ENCODE data around the gene CCT5.

Gene CCT5

GRCh38 chr5:10222326-10222725, 27.8 kb upstream of the CCT5 start:
- Mint-ChIP-seq H3K27ac (no peak overlapping the region), H3K4me1 (no peaks in the 10 kb centered on the region)
- no peak for TF ChIP-seq CTCF (IDR thresholded peaks at IDR 0.05; ENCODE audit: unreplicated experiment in 3 of 3)

GRCh38 chr5:10227379-10227778, 22.7 kb upstream of the CCT5 start:
- peaks cover 5% of the 10 kb centered on the region for H3K27me3 Mint-ChIP-seq (ENCODE audit: low read depth)
- H3K36me3 Mint-ChIP-seq (ENCODE audit: low read depth), result peaks cover 46% of the 10 kb centered on the region
- TF ChIP-seq CTCF (IDR thresholded peaks at IDR 0.05; ENCODE audit: unreplicated experiment in 3 of 3), result no peak
- H3K4me1 Mint-ChIP-seq, result no peaks in the 10 kb centered on the region
- H3K4me3 Mint-ChIP-seq, result no peak overlapping the region
- H3K27ac Mint-ChIP-seq, result no peak overlapping the region
- peaks cover 11% of the 10 kb centered on the region for H3K9me3 Mint-ChIP-seq

More at GRCh38 chr5:10222326-10222725, 27.8 kb upstream of the CCT5 start:
- peaks cover 46% of the 10 kb centered on the region for H3K36me3 Mint-ChIP-seq (ENCODE audit: low read depth)
- H3K27me3 Mint-ChIP-seq (ENCODE audit: low read depth), result no peaks in the 10 kb centered on the region
- H3K4me3 Mint-ChIP-seq, result no peak overlapping the region
- peaks cover 11% of the 10 kb centered on the region for H3K9me3 Mint-ChIP-seq

GRCh38 chr5:10228288-10228687, 21.8 kb upstream of the CCT5 start:
- no peak overlapping the region for H3K4me3 Mint-ChIP-seq
- H3K9me3 Mint-ChIP-seq, result peaks cover 11% of the 10 kb centered on the region
- H3K4me1 Mint-ChIP-seq, result no peaks in the 10 kb centered on the region
- TF ChIP-seq CTCF (IDR thresholded peaks at IDR 0.05; ENCODE audit: unreplicated experiment in 3 of 3), result no peak
- H3K27me3 Mint-ChIP-seq (ENCODE audit: low read depth), result peaks cover 5% of the 10 kb centered on the region
- peaks cover 42% of the 10 kb centered on the region for H3K36me3 Mint-ChIP-seq (ENCODE audit: low read depth)
- H3K27ac Mint-ChIP-seq, result no peak overlapping the region

- Mint-ChIP-seq H3K4me3 (no peak overlapping the region), H3K9me3 (peaks cover 11% of the 10 kb centered on the region), H3K27me3 (ENCODE audit: low read depth) (peaks cover 5% of the 10 kb centered on the region), H3K27ac (no peak overlapping the region), H3K4me1 (no peaks in the 10 kb centered on the region), H3K36me3 (ENCODE audit: low read depth) (peaks cover 35% of the 10 kb centered on the region)
- no peak for TF ChIP-seq CTCF (IDR thresholded peaks at IDR 0.05; ENCODE audit: unreplicated experiment in 3 of 3)
These were observed 20.6 kb upstream of the CCT5 start for GRCh38 chr5:10229306-10230048.

GRCh38 chr5:10232386-10232785, 17.7 kb upstream of the CCT5 start:
- H3K27ac Mint-ChIP-seq, result no peak overlapping the region
- H3K4me3 Mint-ChIP-seq, result no peak overlapping the region
- no peaks in the 10 kb centered on the region for H3K9me3 Mint-ChIP-seq
- TF ChIP-seq CTCF (IDR thresholded peaks at IDR 0.05; ENCODE audit: unreplicated experiment in 3 of 3), result no peak
- H3K36me3 Mint-ChIP-seq (ENCODE audit: low read depth), result peaks cover 28% of the 10 kb centered on the region
- H3K4me1 Mint-ChIP-seq, result no peaks in the 10 kb centered on the region
- H3K27me3 Mint-ChIP-seq (ENCODE audit: low read depth), result peaks cover 5% of the 10 kb centered on the region

- H3K27me3 Mint-ChIP-seq (ENCODE audit: low read depth), result peaks cover 5% of the 10 kb centered on the region
- H3K36me3 Mint-ChIP-seq (ENCODE audit: low read depth), result peaks cover 30% of the 10 kb centered on the region
- no peaks in the 10 kb centered on the region for H3K4me1 Mint-ChIP-seq
- no peak overlapping the region for H3K27ac Mint-ChIP-seq
- no peaks in the 10 kb centered on the region for H3K9me3 Mint-ChIP-seq
- TF ChIP-seq CTCF (IDR thresholded peaks at IDR 0.05; ENCODE audit: unreplicated experiment in 3 of 3), result no peak
- H3K4me3 Mint-ChIP-seq, result no peak overlapping the region
These were observed 17.1 kb upstream of the CCT5 start for GRCh38 chr5:10233011-10233410.
